Measurements from ENCODE around the gene SMIM28.

Gene SMIM28

GRCh38 chr6:138372711-138373463 lies 4.8 kb upstream of the SMIM28 start:
- DNase-seq, result no peak

DNA sequence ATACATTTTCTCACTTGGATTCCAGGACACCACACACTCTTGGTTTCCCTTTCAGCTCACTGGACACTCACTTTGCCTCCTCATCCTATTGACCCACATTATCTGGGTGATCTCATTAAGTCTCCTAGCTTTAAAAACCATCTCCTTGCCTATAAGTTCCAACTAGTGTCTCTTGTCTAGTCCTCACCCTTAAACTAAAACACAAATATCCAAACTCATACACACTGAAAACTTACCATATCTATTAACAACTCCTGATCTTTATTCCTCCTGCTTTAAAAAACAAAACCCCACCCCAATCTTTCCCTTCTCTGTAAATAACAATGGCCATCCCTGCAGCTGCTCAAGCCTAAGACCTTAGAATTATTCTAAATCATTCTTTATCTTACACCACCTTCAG lies 3.5 kb upstream of the SMIM28 start:
- DNase-seq, result no peak

GRCh38 chr6:138374815-138375214 lies 2.9 kb upstream of the SMIM28 start:
- DNase-seq, result no peak

DNA sequence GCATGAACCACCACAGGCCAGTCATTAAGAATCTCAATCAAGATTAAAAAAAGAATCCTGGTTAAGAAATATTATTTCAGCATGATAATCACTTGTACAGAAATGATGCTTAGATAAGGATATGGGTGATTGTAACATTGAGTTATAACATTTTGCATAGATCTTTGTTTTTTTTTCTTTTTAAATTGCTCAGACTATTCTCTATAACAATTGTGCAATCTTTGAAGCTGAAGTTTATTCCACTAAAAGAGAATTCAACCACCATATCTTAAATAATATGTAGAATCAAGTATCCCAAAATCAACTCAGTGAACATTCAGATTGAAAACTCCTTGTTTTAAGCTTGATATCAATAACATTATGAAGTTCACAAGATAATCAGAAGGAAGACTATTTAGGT lies 663 bp upstream of the SMIM28 start:
- DNase-seq, result no peak

DNA sequence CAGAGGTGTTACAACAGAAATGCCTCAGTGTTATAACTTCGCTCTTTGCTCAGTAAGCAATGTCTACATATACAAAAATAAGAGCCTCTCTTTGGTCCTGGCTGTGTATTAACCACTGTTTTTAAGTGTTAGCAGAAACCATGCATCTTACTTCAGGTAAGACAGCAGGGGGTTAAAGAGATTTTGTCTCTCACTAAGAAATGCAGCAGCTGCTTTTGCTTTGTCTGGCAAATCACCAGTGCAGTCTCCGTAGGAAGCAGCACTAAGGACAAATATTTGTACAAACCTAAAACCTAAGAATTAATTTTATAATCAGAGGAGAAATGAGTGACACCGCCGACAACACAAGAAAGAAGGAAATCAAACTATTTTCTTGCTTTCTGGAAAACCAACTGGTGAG lies 758 bp downstream of the SMIM28 start:
- DNase-seq, result no peak

DNA sequence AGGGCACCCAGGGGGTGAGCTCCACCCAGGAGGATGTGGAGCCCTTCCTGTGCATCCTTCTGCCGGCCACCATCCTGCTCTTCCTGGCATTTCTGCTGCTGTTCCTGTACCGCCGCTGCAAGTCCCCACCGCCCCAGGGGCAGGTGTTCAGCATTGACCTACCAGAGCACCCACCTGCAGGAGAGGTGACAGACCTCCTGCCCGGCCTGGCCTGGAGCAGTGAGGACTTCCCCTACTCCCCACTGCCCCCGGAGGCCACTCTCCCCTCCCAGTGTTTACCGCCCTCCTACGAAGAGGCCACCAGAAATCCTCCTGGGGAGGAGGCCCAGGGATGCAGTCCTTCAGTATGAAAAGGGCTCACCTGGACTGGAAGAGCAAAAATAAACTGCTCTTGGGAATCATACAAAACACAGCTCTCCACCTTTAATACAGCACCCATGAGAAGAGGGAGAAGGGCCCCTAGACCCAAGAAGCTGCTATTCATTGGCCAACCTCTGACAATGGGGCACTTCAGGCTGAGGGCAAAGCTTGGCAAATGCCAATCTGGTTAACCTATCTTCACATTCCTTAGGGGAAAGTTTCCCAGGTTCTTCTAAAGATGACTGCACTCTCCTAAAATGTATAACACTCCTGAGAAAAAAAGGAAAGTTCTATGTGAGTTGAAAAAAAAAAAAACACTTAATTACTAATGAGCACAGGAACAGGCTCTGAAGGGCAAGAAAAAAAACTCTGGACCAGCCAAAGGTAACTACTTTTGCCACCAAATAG lies 5.0 kb downstream of the SMIM28 start:
- DNase-seq, result no peak

DNA sequence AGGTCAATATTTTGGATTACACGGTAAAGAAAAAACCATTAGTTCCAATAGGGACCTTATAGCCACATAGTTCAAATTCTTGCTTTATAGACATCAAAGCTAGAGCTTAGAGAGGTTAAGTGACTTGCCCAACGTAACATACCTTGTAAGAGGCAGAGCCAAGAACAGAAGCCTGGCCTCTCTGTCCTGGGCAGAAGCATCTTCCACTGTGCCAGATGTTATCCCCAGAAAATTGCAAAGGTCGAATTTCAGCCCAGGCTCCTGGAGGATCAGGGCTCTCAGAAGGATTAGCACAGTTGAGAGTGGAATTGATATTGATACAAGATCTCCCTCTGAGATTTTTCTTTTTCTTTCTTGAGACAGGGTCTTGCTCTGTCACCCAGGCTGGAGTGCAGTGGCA lies 6.1 kb downstream of the SMIM28 start:
- no peak for DNase-seq

- no peak for DNase-seq
Measured at GRCh38 chr6:138386897-138387296, 9.2 kb downstream of the SMIM28 start.

- DNase-seq, result no peak
Measured at GRCh38 chr6:138387577-138388368, 10.1 kb downstream of the SMIM28 start.

- no peak for DNase-seq
Measured at GRCh38 chr6:138389551-138389950, 11.8 kb downstream of the SMIM28 start.

- no peak for DNase-seq
Measured at GRCh38 chr6:138393871-138394783, 16.4 kb downstream of the SMIM28 start.

DNA sequence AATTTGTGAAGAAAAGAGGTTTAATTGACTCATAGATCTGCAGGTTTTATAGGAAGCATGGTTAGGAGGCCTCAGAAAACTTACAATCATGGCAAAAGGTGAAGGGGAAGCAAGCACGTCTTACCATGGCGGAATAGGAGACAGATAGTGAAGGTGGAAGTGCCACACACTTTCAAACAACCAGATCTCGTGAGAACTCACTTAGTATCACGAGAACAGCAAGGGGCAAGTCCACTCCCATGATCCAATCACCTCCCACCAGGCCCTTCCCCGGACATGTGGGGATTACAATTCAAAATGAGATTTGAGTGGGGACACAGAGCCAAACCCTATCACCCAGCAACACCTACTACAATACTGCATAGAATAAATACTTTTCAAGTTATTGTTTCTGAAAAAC lies 19.0 kb downstream of the SMIM28 start:
- DNase-seq, result no peak

GRCh38 chr6:138397128-138398122 lies 19.7 kb downstream of the SMIM28 start:
- no peak for DNase-seq

DNA sequence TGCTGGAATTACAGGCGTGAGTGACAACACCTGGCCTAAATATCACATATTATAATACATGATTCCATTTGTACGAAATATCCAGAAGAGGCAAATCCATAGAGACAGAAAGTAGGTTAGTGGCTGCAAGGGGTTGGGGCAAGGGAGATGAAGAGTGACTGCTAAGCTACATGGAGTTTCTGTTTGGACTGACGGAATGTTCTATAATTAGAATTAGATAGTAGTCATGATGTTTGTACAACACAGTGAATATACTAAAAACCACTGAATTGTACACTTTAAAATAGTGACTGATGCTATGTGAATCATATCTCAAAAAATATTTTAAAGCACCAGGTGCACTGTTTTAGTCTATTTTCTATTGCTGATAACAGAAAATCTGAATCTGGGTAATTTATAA lies 22.6 kb downstream of the SMIM28 start:
- DNase-seq, result no peak

GRCh38 chr6:138401960-138402837 lies 24.5 kb downstream of the SMIM28 start:
- DNase-seq, result no peak

GRCh38 chr6:138402838-138403187 lies 25.1 kb downstream of the SMIM28 start:
- no peak for DNase-seq

DNA sequence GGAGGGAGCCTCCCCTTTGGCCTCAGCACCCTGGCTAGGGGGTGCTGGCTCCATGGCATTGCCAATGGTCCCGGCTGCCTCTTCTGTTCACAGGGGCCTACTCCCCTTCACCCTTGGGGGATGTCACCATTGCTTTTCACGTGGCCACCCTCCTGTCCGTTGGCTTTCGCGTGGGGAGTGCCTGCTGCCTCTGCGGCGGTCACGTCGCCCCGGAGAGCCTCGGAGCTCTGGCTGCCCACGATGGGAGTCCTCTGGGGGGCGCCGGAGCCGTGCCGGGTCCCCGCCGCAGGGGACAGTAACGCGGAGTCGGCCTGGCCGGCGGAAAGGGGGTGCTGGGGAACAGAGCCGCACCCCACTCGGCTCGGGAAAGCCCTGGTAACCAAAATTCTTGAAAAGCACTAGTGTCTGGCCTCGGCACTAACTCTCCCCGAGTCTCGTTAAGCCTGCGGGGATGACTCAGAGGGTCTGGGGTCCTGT lies 25.7 kb downstream of the SMIM28 start:
- DNase-seq, result peak in 18 of 58 donors; percentile 3 to 40 (median 20)
